Spinal cord (tissue), 10 donors: ENCODE data around the gene AGTR1. TPM values are rescaled to one million over a fixed set of nuclear protein-coding genes. Genes with fewer than 3 reads are reported as not detected.
A peak's percentile ranks its signal among the peaks of the same experiment; 100 is the strongest.

ENCODE experiments used
- DNase-seq, 6 donors: peaks; one replicate each; pipeline versions ENCODE4 v3.0.0 to v3.0.0-alpha.2; 2013 to 2015; ENCODE audit warnings: low spot score in 6 of 6, low read depth in 4 of 6
- H3K27ac ChIP-seq: one replicate; pipeline ENCODE4 v1.5.1; 2013; ENCODE audit warnings: low read depth, low read length, control low read depth
- H3K27me3 ChIP-seq: one replicate; pipeline ENCODE4 v1.6.1; 2013; ENCODE audit warnings: low read length; ENCODE audit not compliant: control insufficient read depth, insufficient read depth
- H3K36me3 ChIP-seq: one replicate; pipeline ENCODE4 v1.6.1; 2013; ENCODE audit warnings: low read length; ENCODE audit not compliant: control insufficient read depth, insufficient read depth
- H3K4me1 ChIP-seq: one replicate; pipeline ENCODE4 v1.6.1; 2013; ENCODE audit warnings: low read length; ENCODE audit not compliant: control insufficient read depth, insufficient read depth
- H3K4me3 ChIP-seq: one replicate; pipeline ENCODE4 v1.5.1; 2013; ENCODE audit warnings: low read depth, low read length, control low read depth
- H3K9me3 ChIP-seq: one replicate; pipeline ENCODE4 v1.6.1; 2013; ENCODE audit warnings: low read length; ENCODE audit not compliant: control insufficient read depth, insufficient read depth
- WGBS: methylation state at CpG from one replicate; pipeline ENCODE4 v1.1.5; 2013; ENCODE audit warnings: missing lambda C conversion rate; ENCODE audit not compliant: insufficient coverage; 5-methylcytosine and 5-hydroxymethylcytosine counted together
- polyA plus RNA-seq, 2 donors: library from polyadenylated mRNA; unstranded; fragments of 120-200 nt; gene quantifications; one replicate each; pipeline ENCODE4 v1.2.1, GENCODE V29; 2013; ENCODE audit not compliant: insufficient read length in 2 of 2
- total RNA-seq, 2 donors: library from RNA; depleted of rRNA in 1 of 2; stranded (reverse); fragments of 120-200 nt in 1 of 2; fragments of >200 nt in 1 of 2; gene quantifications; one replicate each; pipeline versions ENCODE4 v1.2.3 to v1.2.4, GENCODE V29; 2013 to 2014
- donor health status: healthy.

AGTR1 gene
- total and polyA plus RNA-seq, 4 donors = 1.6 to 5.9 (median 3.9) TPM

DNA sequence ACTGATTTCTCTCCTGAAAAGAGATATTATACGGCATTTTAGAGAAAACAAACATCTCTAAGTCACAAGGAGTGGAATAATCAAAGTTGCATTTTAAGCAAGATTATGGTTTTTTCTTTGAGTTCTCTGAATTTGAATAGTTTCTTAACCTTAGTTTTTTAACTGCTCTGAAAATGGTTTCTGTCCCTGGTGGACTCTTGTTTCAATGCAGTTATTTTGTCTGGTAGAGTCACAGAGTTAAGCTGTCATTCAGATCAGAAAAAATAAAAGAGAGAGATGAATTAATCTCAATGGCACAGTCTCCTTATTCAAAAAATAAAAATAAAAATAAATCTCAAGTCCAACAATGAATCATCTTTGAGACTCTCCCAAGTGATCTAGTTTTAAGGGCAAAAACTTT is 19.0 kb downstream of the AGTR1 start:
- DNase-seq = no peak
- WGBS = no CpG with 5 or more reads among the region's 1 CpG
- no peaks in the 10 kb centered on the region for H3K36me3 ChIP-seq
- no peaks in the 10 kb centered on the region for H3K4me1 ChIP-seq
- no peak overlapping the region for H3K27ac ChIP-seq
- no peak overlapping the region for H3K4me3 ChIP-seq
- H3K27me3 ChIP-seq = no peaks in the 10 kb centered on the region
- no peaks in the 10 kb centered on the region for H3K9me3 ChIP-seq

DNA sequence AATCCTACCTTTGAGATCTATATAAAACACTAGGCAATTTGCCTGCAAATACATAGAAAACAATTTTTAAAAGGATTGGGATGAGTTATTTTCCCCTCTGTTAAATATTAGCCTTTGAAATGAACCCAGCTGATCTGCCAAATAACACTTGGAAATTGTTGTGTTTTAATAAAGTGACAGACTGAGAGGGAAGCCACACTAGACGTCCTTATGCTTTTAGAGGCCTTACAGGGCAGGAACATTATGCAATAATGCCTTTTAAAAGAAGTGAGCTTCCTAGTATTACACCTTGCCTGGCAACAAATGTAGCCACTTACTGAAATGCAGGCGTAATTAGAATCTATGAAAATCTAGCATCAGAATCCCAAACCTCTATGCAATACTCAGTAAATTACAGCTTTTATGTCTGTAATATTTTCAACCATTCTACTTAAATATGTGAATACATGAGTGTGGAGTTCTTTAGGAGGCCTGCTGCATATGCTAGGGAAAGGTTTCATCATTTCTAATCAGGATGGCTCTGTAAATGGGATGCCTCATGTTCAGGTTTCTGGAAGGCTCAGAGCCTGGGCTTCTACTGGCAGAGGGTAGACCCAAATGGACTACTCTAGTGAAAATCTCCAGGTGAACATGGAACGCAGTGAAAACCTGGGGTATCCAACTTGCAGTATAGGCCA is 20.3 kb downstream of the AGTR1 start:
- no peak overlapping the region for H3K4me3 ChIP-seq
- WGBS = 17% methylated on average over 1 of the region's 3 CpGs

DNA sequence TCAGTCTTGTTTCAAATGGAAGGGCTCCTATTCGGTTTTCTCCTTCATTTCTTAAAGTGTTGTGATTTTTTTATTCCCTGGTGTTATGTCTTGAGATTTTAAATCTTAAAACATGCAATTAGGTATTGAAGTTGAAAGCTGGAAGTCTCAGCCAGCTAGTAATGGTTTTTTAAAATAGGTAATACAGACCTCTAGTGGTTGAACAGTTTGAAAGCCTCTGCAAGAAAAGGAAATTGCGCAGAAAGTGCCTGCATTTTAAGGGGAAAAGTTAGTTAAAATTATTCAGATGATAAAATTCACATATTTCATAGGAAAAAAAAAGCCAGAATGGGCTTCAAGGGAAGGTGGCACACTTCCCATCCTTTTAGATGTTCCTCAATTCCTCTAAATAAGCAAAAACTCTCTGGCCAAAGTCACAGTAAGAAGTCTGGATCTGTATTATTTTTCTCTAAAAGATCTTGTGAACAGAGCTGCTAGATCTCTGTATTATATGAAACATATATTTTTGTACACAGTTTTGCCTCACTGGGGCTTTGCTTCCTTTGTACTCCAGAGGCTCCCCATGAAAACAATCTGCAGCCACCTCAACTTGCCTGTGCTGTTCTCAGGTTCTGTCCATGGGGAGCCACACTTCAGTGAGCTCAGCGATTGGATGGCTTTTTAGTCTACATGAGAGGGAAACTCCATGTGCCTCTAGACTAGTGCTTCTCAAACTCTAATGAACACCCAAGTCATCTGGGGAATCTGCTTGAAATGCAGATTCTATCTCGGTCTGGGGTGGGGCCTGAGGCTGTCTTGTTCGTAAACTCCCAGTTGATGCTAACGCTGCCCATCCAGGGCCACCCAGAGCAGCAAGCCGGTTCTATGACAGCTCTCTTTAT is 21.5 kb downstream of the AGTR1 start:
- Histone ChIP-seq H3K27me3 (no peaks in the 10 kb centered on the region), H3K9me3 (no peaks in the 10 kb centered on the region), H3K4me3 (no peak overlapping the region), H3K36me3 (no peaks in the 10 kb centered on the region), H3K27ac (no peak overlapping the region), H3K4me1 (no peaks in the 10 kb centered on the region)
- 60% methylated on average over 1 of the region's 7 CpGs for WGBS
- peak in 2 of 6 donors; percentile 51 to 85 for DNase-seq

More for the DNA sequence above, 20.3 kb downstream of the AGTR1 start:
- Histone ChIP-seq H3K27ac (no peak overlapping the region), H3K27me3 (no peaks in the 10 kb centered on the region), H3K36me3 (no peaks in the 10 kb centered on the region), H3K9me3 (no peaks in the 10 kb centered on the region), H3K4me1 (no peaks in the 10 kb centered on the region)
- DNase-seq = peak in 1 of 6 donors; percentile 81

DNA sequence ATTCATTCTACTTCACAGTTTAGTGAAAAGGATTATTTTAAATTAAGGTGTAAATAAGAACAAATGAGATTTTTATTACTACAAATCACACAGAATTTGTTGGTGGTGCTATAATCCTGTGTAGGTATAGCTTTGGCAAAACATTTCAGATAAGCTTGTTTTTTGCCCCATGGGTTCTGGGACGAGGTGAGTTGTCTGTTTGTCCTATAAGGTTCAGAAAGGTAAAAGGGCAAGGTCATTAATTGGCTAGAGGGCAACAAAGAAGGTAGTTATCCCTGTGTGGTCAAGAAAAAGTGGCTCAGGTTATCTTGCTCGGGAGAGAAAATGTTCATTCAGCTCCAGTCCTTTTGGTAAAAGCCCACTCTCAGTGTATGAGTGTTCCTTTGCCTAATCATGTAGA is 23.2 kb downstream of the AGTR1 start:
- Histone ChIP-seq H3K4me1 (no peaks in the 10 kb centered on the region), H3K9me3 (no peaks in the 10 kb centered on the region), H3K27ac (no peak overlapping the region), H3K36me3 (no peaks in the 10 kb centered on the region), H3K4me3 (no peak overlapping the region), H3K27me3 (no peaks in the 10 kb centered on the region)
- no peak for DNase-seq
- 86% methylated on average over 1 of the region's 2 CpGs for WGBS

DNA sequence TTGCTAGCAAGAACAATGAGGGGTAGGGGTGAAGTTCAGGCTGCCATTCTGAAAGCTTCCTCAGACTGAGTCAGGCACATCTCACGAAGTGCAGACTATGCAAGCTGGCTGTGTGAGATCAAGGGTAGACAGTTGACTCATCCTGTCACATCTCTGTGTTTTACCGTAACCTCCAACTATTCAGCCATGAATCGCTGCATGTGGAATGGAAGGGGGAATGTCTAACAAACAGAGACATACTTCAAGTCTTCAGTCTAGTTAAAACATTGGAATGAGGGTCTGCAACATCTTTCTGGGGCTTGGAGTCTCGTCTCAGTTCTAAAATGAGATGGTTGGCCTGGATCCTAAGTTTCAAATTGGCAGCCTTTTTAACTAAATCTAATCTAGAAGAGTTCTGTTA is 25.9 kb downstream of the AGTR1 start:
- 80% methylated on average over 1 of the region's 4 CpGs for WGBS

DNA sequence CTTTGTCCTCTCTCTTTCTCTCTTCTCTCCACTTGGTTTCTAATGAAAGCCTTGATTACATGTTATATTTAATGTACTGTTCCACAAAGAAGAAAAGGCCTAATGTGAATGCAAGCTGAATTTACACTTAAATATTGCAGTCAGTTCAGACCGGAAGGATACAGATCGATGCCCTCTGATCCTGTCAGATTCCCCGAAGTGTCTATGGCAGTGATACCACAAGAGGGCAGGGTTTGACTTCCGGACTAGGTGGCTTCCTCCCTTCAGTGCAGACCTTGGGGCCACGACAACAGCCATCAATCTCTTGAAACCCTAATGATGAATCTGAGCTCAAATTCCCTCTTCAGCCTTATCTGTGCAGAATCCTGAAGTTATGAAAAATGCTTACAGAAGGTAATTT is 29.5 kb downstream of the AGTR1 start:
- no peaks in the 10 kb centered on the region for H3K4me1 ChIP-seq
- H3K27me3 ChIP-seq = no peaks in the 10 kb centered on the region
- H3K36me3 ChIP-seq = no peaks in the 10 kb centered on the region
- H3K27ac ChIP-seq = no peak overlapping the region
- H3K9me3 ChIP-seq = no peaks in the 10 kb centered on the region
- 42% methylated on average over 4 of the region's 5 CpGs for WGBS
- peak in 2 of 6 donors; percentile 44 to 58 for DNase-seq
- H3K4me3 ChIP-seq = no peak overlapping the region

More for the DNA sequence above, 25.9 kb downstream of the AGTR1 start:
- no peak overlapping the region for H3K27ac ChIP-seq
- H3K27me3 ChIP-seq = no peaks in the 10 kb centered on the region
- peak in 1 of 6 donors; percentile 67 for DNase-seq
- no peaks in the 10 kb centered on the region for H3K4me1 ChIP-seq
- no peak overlapping the region for H3K4me3 ChIP-seq
- H3K9me3 ChIP-seq = no peaks in the 10 kb centered on the region
- H3K36me3 ChIP-seq = no peaks in the 10 kb centered on the region

DNA sequence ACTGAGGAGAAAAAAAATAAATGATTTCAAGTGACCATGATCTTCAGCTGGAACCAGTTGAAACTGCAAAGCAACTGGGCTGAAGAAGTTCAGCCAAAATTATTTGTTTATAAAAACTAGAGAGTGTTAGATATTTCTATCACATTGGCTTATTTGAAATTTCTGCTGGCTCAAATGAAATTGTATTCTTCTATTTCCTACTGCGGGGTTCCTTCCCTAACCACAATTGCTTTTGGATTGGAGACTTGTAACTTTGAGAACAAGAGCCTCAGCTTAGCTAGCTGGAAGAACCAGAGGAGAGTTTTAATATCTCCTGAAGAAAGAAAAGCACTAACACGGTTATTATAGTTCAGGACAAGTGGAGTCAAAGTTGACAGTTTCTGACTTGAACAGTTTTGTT is 31.1 kb downstream of the AGTR1 start:
- no peaks in the 10 kb centered on the region for H3K27me3 ChIP-seq
- H3K27ac ChIP-seq = no peak overlapping the region
- H3K4me3 ChIP-seq = no peak overlapping the region
- DNase-seq = no peak
- WGBS = 67% methylated on average over 1 of the region's 2 CpGs
- no peaks in the 10 kb centered on the region for H3K4me1 ChIP-seq
- no peaks in the 10 kb centered on the region for H3K9me3 ChIP-seq
- no peaks in the 10 kb centered on the region for H3K36me3 ChIP-seq

DNA sequence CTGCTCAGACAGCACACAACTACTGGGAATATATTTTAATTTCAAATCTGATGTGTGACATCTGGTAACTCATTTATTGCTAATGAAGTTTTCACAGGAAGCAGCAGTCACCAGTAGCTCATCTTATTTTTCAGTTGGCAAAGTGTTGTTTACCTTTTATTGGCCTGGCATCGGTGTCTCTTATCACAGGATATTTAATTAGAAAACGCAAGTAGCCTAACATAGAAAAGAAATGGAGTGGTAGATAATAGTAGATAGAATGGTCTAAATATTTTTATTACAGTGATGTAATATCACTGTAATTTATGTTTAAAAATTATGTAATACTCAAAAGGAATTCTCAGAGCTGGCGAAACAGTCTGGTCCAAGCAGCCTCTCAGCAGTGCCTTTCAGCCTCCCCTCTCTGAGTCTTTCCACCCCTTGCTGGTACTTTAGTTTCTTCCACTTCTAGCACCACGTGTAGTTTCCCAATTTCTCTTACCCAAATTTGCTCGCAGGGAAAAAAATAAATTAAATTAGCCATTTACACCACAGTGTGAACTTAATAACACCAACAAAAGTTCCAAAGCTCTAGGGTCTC is 31.9 kb downstream of the AGTR1 start:
- DNase-seq = peak in 1 of 6 donors; percentile 21
- no peaks in the 10 kb centered on the region for H3K4me1 ChIP-seq
- H3K27ac ChIP-seq = no peak overlapping the region
- no peaks in the 10 kb centered on the region for H3K9me3 ChIP-seq
- H3K36me3 ChIP-seq = no peaks in the 10 kb centered on the region
- no peaks in the 10 kb centered on the region for H3K27me3 ChIP-seq
- H3K4me3 ChIP-seq = no peak overlapping the region
- WGBS = 48% methylated on average over 3 of the region's 5 CpGs

DNA sequence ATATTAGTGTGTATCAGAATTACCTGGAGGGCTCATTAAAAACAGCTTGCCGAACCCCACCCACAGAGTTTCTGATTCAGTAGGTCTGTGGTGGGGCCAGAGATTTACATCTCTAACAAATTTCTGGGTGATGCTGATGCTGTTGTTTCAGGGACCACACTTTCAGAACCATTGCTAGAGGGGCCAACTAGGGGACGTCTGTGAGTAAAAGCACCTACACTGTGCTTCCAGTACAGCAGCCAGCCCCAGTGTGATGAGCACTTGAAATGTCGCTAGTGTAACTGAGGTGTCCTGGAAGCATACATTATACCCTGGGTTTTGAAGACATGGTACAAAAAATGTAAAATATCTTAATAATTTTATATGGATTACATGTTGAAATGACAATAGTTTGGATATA is 33.0 kb downstream of the AGTR1 start:
- H3K27me3 ChIP-seq = no peaks in the 10 kb centered on the region
- DNase-seq = no peak
- H3K4me1 ChIP-seq = no peaks in the 10 kb centered on the region
- H3K36me3 ChIP-seq = no peaks in the 10 kb centered on the region
- no peaks in the 10 kb centered on the region for H3K9me3 ChIP-seq
- H3K4me3 ChIP-seq = no peak overlapping the region
- WGBS = 75% methylated on average over 2 of the region's 3 CpGs
- no peak overlapping the region for H3K27ac ChIP-seq
